GM18508 (cell line): Measurements from ENCODE around the gene OTULIN.

Experiments
- ATAC-seq: cut with Tn5 transposase; IDR thresholded peaks from one replicate; pipeline ENCODE4 v1.9.1; 2021; ENCODE audit warnings: moderate number of reproducible peaks; ENCODE audit not compliant: insufficient read depth, unreplicated experiment

OTULIN gene

GRCh38 chr5:14737291-14737690, 72.8 kb downstream of the OTULIN start:
- ATAC-seq = no peak

GRCh38 chr5:14738050-14738449, 73.5 kb downstream of the OTULIN start:
- ATAC-seq = no peak

GRCh38 chr5:14739538-14739937, 75.0 kb downstream of the OTULIN start:
- ATAC-seq = no peak

GRCh38 chr5:14739981-14740380, 75.5 kb downstream of the OTULIN start:
- no peak for ATAC-seq

GRCh38 chr5:14741131-14741530, 76.6 kb downstream of the OTULIN start:
- no peak for ATAC-seq

GRCh38 chr5:14741801-14742440, 77.4 kb downstream of the OTULIN start:
- no peak for ATAC-seq

- no peak for ATAC-seq
Observed at GRCh38 chr5:14742498-14742897, 78.0 kb downstream of the OTULIN start.

GRCh38 chr5:14743601-14744295, 79.2 kb downstream of the OTULIN start:
- no peak for ATAC-seq

GRCh38 chr5:14744296-14745187, 80.0 kb downstream of the OTULIN start:
- no peak for ATAC-seq

- ATAC-seq = no peak
Observed at GRCh38 chr5:14745188-14745563, 80.7 kb downstream of the OTULIN start.

GRCh38 chr5:14745753-14746152, 81.2 kb downstream of the OTULIN start:
- ATAC-seq = no peak

GRCh38 chr5:14748180-14748900, 83.8 kb downstream of the OTULIN start:
- ATAC-seq = no peak
